ENCODE results near the gene TMEM183A. TPM values are rescaled to one million over a fixed set of nuclear protein-coding genes. Genes with fewer than 3 reads are reported as not detected.

Gene TMEM183A
- total RNA-seq, 1 experiment from 2014 or later, result 126 TPM

DNA sequence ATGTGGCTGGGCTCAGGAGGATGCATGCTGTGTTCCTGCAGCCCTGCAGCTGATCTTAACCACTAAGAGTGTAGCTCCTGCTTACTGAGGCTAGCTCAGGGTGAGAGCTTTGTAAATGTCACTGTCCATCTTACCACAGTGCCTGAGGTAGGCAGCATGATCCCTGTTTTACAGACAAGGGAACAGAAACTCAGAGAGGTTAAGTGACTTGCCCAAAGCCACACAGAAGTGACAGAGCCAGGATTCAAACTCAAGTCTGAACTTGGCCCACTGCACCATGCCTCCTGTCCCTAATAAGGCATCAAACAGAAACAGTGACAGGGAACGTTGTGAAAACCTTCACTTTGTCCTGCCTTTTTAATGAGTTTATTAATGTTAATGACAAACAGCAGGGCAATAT lies 47.0 kb downstream of the TMEM183A start:
- DNase-seq (ENCODE audit: low read depth), result no peak

GRCh38 chr1:203054642-203055041 lies 47.5 kb downstream of the TMEM183A start:
- no peak for DNase-seq (ENCODE audit: low read depth)
- in situ Hi-C loops (cut with HindIII; ENCODE audit: low pct_unique_long_range_greater_than_20kb, low sequenced_read_pairs), result no loop called here

More for the DNA sequence above, 47.0 kb downstream of the TMEM183A start:
- in situ Hi-C loops (cut with HindIII; ENCODE audit: low pct_unique_long_range_greater_than_20kb, low sequenced_read_pairs), result no loop called here

DNA sequence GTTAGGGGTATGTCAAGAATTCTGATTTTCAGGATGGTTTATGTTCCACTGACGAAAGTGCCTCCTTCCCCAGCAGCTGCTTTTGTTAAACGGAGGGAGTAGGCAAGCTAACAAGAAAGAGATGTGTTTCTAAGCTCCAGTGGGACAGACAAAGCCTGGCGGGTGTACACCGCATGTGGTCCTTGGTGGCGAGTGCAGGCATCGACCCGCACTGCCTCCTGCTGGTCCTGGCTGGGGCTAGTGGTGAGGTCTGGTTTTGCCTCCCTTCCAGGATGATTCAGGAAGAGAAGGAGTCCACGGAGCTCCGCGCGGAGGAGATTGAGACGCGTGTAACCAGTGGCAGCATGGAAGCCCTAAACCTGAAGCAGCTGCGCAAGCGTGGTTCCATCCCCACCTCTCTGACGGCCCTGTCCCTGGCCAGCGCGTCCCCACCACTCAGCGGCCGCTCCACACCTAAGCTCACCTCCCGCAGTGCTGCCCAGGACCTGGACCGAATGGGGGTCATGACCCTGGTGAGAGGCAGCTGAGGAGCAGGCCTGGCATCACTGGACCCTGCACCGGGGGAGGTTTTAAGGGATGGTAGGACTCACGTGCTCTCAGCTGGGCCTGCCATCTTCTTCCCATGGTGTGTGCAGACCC lies 48.1 kb downstream of the TMEM183A start:
- no peak for DNase-seq (ENCODE audit: low read depth)
- in situ Hi-C loops (cut with HindIII; ENCODE audit: low pct_unique_long_range_greater_than_20kb, low sequenced_read_pairs), result no loop called here

DNA sequence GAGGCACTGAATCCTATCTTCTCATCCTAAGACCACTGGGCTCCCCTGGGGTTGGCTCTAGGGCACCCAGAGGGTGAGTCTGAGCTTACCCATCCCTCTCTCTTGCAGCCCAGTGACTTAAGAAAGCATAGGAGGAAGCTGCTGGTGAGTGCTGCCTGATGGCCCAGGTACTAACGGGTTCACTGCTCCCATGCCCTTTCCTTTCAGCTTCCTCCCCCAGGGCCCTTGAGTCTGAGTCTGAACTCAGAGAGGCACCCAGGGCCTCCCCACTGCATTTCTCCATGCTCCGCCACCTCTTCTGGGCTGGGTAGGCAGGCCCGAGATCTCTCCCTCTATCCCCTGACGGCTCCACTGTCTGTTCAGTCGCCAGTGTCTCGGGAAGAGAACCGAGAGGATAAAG lies 48.8 kb downstream of the TMEM183A start:
- in situ Hi-C loops (cut with HindIII; ENCODE audit: low pct_unique_long_range_greater_than_20kb, low sequenced_read_pairs), result no loop called here
- DNase-seq (ENCODE audit: low read depth), result no peak

DNA sequence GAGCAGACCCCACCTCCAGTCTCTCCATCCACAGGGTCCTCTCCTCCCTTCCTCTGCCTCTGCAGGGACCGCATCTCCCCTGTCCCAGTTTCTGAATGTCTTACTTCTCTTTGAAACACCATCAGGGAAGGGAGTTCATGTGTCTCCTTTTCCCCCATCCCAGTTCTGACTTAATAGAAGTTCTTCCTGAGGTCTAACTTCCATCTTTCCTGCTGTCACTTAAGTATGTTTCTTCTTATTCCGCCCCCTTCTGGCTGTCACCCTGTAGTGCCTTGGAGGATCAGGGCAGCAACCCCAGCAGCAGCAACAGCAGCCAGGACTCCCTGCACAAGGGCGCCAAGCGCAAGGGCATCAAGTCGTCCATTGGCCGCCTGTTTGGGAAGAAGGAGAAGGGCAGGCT lies 49.3 kb downstream of the TMEM183A start:
- in situ Hi-C loops (cut with HindIII; ENCODE audit: low pct_unique_long_range_greater_than_20kb, low sequenced_read_pairs), result no loop called here

GRCh38 chr1:203057911-203058675 lies 50.9 kb downstream of the TMEM183A start:
- in situ Hi-C loops (cut with HindIII; ENCODE audit: low pct_unique_long_range_greater_than_20kb, low sequenced_read_pairs), result no loop called here
- DNase-seq (ENCODE audit: low read depth), result no peak

More for the DNA sequence above, 49.3 kb downstream of the TMEM183A start:
- no peak for DNase-seq (ENCODE audit: low read depth)

DNA sequence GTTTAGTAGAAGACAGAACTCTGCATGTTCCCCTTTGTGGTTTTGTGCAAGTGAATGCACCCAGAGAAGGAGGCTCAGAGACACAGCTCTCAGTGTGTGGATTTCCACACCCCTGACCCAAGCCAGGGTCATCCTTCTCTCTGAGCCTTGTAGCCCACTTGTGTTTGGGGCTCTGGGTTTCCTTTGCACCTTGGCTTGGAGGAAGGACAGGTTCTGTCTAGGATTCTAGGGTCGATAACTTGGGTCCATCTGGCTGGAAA lies 51.4 kb downstream of the TMEM183A start:
- in situ Hi-C loops (cut with HindIII; ENCODE audit: low pct_unique_long_range_greater_than_20kb, low sequenced_read_pairs), result no loop called here
- DNase-seq (ENCODE audit: low read depth), result no peak

DNA sequence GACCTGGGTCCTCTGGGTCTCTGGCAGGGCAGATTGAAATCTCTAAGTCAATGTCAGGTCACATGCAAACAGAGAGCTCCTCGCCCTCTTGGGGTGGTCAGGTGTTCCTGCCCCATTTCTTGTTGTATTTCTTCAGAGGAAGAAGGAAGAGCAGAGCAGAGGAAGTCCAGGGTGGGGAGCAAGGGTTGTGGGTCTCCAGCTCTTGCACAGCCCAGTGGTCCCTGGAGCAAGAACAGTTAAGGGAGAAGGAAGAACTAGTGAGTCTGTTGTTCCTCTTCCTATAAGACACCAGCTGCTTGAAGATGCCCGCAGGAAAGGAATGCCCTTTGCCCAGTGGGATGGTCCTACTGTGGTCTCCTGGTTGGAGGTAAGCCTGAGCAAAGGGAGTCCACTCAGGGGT lies 52.3 kb downstream of the TMEM183A start:
- in situ Hi-C loops (cut with HindIII; ENCODE audit: low pct_unique_long_range_greater_than_20kb, low sequenced_read_pairs), result no loop called here
- DNase-seq (ENCODE audit: low read depth), result no peak

- in situ Hi-C loops (cut with HindIII; ENCODE audit: low pct_unique_long_range_greater_than_20kb, low sequenced_read_pairs), result no loop called here
- no peak for DNase-seq (ENCODE audit: low read depth)
Observed at GRCh38 chr1:203060115-203060514, 52.9 kb downstream of the TMEM183A start.

DNA sequence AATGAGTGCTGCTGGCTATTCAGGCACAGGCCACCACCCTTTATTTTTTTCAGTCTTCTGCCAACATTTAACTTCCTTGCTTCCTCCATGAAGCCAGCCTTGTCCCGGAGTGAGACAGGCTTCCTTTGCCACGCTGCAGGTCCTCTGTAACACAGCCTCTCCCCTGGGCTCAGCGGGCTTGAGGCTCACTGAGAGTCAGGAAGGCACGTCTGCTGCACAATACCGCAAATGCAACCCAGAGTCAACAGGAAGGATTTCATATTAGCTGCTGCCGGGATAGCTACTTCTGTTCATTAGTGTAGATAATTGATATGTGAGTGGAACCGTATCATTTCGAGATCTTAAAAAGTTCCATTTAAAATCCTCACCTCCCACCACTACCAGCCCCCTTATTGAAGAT lies 56.1 kb downstream of the TMEM183A start:
- in situ Hi-C loops (cut with HindIII; ENCODE audit: low pct_unique_long_range_greater_than_20kb, low sequenced_read_pairs), result no loop called here

GRCh38 chr1:203065191-203065590 lies 58.0 kb downstream of the TMEM183A start:
- in situ Hi-C loops (cut with HindIII; ENCODE audit: low pct_unique_long_range_greater_than_20kb, low sequenced_read_pairs), result no loop called here
- no peak for DNase-seq (ENCODE audit: low read depth)

More for the DNA sequence above, 56.1 kb downstream of the TMEM183A start:
- no peak for DNase-seq (ENCODE audit: low read depth)

DNA sequence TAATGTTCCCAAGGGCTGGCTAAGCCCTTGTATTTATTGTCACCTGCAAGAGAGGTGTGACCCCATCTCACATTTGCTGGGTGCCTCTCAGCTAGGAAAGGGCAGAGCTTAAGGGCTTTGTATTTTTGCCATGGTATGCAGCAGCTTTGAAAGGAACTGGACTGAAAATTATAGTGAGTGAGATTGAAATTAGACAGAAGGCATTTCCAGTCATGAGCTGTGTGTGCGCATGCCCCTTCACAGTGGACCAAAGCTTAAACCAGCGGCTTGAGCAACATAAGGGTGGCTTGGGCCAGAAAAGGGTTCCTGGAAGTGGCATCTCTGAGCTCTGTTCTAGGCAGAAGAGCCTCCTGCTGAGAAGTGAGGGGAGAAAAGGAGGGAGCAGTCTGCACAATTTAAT lies 58.8 kb downstream of the TMEM183A start:
- in situ Hi-C loops (cut with HindIII; ENCODE audit: low pct_unique_long_range_greater_than_20kb, low sequenced_read_pairs), result no loop called here
- DNase-seq (ENCODE audit: low read depth), result no peak

DNA sequence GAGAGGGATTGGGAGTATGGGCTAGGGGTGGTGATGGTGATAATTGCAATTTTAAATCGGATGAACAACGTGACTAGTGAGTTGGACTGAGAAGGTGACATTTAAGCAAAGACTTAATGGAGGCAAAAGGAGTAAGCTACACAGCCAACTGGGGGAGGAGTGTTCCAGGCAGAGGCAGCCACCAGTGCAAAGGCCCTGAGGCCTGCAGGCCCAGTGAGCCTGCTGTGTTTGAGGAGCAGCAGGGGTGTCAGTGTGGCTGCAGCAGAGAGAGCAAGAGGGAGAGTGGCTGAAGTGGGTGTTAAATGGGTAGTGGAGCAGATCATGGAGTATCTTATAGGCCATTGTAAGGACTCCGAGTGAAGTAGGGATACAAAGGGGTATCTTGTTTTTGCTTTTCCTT lies 59.8 kb downstream of the TMEM183A start:
- DNase-seq (ENCODE audit: low read depth), result no peak
- in situ Hi-C loops (cut with HindIII; ENCODE audit: low pct_unique_long_range_greater_than_20kb, low sequenced_read_pairs), result no loop called here

DNA sequence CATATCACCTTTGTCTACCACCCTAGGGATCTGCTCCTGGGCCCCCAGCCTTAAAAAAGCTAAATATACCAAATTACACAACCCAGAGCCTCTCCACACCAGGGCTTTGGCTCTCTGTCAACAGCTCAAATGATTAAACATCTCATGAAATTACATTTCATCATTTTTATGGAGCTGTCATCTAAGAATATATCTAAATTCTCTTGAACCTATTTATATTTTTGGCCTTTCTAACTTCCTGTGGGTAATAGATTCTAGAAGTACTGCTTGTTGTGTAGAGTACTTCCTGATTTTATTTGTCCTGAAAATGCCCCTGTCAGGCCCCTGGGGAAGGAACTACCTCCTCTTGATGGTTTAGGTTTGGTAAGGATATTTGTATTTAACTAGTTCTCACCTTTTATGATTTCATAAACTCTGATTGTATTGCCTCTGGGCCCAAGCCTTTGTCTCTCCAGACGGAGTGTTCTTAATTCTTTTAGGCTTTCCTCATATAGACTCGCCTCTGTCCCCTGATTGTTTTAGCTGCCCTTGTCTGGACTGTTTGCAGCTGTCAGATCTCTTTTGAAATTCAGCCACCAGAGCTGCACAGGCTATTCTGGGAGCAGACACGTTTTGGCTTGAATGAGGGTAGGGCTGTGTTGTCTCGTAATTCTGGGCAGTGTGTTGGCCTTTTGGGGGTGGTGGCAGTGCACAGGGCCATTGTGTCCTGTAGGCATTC lies 62.0 kb downstream of the TMEM183A start:
- DNase-seq (ENCODE audit: low read depth), result no peak

DNA sequence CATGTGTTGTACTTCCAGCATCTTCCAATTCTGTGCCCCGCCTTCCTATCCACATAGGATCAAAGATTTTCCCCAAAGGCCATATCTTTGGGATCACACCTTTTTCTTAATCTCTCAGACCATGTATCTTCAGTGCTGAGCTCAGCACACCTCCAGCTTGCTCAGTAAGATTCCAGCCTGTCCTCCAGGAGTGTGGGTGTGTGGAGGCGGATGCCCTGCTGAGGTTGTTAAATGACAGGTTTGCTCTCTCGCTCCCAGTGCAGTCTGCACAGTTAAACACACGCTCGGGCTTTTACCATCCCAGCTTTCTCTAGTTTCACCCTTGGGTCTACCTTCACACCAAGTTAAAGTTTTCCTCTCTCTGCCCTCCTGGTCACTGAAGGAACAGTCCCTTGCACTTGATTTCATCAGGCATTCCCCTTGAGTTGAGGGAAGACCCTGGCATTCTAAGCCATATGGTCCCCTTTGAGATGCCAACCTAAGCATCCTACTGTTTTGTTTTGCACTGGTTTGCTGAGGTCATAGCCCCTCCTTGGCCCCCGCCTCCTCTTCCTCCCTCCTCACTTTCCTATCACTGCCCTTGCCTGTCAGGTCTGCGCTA lies 64.9 kb downstream of the TMEM183A start:
- no peak for DNase-seq (ENCODE audit: low read depth)
- in situ Hi-C loops (cut with HindIII; ENCODE audit: low pct_unique_long_range_greater_than_20kb, low sequenced_read_pairs), result no loop called here

More for the DNA sequence above, 62.0 kb downstream of the TMEM183A start:
- in situ Hi-C loops (cut with HindIII; ENCODE audit: low pct_unique_long_range_greater_than_20kb, low sequenced_read_pairs), result no loop called here

DNA sequence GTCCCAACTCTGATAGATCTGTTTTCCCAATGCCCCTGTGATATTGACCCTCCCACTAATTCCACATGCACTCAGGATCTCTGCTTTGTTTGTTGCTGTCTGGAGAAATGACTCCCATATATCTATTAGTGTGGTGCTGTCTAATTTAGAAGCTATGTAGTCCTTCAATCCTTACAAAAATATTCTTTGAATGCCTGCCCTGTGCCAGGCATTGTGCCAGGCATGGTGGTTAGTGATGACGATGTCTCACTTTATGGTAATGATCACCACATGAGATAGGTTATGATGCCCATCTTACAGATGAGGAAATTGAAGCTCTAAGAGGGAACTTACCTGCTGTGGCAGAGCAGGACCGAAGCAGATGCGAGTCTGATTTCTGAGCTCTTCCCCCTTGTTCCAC lies 65.7 kb downstream of the TMEM183A start:
- in situ Hi-C loops (cut with HindIII; ENCODE audit: low pct_unique_long_range_greater_than_20kb, low sequenced_read_pairs), result no loop called here
- no peak for DNase-seq (ENCODE audit: low read depth)

DNA sequence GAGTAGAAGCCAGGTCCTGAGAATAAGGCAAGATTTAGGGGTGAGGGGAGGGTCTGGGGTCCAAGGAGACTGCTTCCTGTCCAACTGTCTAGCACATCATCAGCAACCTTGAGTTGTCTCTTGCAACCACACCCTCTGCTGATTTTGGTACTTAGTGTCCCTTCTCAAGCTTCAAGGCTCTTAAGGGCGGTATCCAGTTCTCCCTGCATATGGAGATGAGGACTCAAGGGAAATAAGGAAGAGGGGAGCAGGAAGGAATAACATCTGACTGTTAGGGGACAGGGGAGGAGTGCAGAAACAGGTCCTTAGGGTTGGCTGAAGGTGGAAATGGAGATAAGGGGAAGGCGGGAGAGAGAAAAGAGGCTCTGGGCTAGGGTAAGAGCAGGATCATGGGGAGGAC lies 66.3 kb downstream of the TMEM183A start:
- DNase-seq (ENCODE audit: low read depth), result no peak
- in situ Hi-C loops (cut with HindIII; ENCODE audit: low pct_unique_long_range_greater_than_20kb, low sequenced_read_pairs), result no loop called here
